ENCODE data around the gene IMMP2L.

DNA sequence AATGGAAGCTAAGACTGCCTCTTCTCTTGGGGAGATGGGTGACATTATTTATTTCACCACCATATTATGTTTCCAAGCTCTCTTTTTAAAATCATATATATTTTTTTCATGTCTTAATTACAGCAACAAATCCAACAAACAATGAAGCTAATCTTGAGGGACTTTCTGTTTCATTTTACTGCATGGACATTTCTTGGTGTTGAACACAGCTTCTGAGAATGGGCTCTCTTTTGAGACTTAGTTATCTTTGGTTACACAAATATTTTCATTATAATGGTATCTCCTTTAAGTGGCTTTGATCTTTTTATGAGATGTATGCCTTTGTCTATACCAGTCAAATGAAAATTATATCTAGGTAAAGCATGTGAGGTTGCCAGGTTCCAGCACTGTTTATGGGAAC is 681.3 kb downstream of the IMMP2L start:
- TF ChIP-seq CTCF (IDR thresholded peaks at IDR 0.05), result no peak
- TF ChIP-seq POLR2A (IDR thresholded peaks at IDR 0.05), result no peak

Measured in thyroid gland (tissue), 4 donors.